Stimulated activated CD4-positive, alpha-beta T cell treated with anti-CD3 and anti-CD28 coated beads, TNF-alpha, amount 100 ng/mL, for 1 hour (primary cell): ENCODE measurements around the gene VAMP2.

Source experiments
- DNase-seq, 3 donors: peaks; one replicate each; pipeline ENCODE4 v3.0.0-alpha.2; 2020; ENCODE audit warnings: low read depth in 3 of 3, low spot score in 1 of 3

The VAMP2 gene

DNA sequence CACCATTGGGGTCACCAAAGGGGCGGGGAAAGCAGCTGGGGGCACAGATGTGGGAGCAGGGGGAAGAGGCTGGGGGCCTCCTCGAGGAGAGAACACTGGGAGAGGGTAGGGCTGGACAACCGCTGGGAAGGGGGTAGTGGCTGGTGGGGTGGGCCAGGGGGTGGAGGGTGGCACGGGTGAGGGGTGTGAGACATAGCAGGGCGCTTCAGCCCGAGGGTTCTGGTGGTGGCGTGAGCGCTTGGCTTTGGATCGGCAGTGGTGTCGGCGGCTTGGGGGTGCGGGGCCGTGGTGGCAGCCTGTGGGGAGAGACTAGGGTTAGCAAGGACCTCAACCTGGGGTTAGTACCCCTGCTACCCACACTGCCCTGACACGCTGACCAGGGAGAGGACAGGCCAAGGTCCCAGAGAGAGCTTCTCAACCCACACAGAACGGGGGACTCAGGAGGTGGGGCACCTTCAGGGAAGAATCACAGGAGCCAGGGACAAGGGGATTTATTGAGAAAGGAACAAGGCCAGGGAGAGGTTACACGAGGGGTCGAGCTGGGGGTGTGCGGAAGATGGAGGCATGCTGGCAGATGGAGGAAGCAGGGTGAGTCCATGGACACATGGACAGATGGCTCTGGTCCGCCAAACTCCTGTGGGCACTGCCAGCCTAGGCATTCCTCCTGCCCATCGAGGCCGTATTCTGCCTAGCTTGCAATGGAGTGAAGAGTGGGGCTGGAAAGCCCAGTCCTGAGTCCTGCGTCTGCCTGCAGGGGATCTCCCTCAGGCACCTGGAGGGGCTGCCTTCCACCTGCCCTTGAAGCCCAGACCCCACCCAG lies 19.0 kb downstream of the VAMP2 start:
- DNase-seq, result no peak

- no peak for DNase-seq
These were observed 19.7 kb downstream of the VAMP2 start for GRCh38 chr17:8142887-8143580.

GRCh38 chr17:8142158-8142886 lies 20.4 kb downstream of the VAMP2 start:
- DNase-seq, result no peak

GRCh38 chr17:8141741-8142140 lies 21.0 kb downstream of the VAMP2 start:
- no peak for DNase-seq

DNA sequence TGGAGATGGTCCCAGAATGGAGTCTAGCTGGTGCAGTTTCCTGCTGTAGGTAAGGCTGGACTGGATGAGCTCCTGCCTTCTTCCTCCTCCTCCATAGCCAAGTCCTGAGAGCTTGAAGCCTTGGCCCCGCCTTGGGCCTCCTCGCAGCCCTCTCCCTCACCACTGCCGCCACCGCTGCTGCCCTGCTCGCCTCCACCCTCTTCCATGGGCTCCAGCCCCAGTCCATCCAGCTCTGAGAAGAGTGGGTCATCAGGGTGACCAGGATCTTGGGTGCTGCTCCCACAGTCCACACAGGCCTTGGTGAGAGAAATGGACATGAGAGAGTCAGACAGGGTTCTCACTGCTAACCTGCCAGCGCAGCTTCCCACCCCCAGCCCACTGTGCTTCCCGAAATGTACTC lies 21.7 kb downstream of the VAMP2 start:
- no peak for DNase-seq

GRCh38 chr17:8140065-8141029 lies 22.4 kb downstream of the VAMP2 start:
- no peak for DNase-seq

DNA sequence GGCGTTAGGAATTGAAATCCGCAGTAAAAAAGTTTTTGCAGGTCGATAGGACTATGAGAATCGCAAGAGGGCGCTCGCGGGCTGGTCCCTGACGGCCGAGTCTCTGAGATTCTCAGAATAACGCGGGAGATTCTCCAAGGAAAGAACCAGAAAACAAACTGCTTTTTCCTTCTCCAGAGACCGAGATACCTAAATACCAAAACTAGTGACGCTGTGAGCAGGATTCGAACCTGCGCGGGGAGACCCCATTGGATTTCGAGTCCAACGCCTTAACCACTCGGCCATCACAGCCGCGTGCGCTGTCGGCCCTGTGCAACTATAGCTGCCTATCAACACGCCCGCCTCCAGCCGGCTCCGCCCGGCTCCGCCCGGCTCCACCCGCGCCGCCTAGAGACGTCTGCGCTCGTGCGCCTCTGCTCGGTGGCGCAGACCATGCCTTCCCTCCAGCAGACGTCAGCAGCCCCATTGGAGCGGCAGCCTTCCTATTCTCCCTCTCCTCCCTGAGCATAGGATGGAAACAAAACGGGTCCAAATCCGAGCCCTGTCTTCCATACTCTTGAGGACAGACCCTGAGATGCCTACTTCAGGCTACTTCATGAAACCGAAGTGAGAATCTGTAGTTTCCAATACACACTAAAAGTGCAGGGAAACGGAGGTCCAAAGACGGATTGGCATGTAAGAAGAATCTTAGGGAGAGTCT lies 23.9 kb downstream of the VAMP2 start:
- peak; percentile 86 to 99 (median 94) for DNase-seq

- DNase-seq, result no peak
These were observed 24.4 kb downstream of the VAMP2 start for GRCh38 chr17:8138374-8138671.

DNA sequence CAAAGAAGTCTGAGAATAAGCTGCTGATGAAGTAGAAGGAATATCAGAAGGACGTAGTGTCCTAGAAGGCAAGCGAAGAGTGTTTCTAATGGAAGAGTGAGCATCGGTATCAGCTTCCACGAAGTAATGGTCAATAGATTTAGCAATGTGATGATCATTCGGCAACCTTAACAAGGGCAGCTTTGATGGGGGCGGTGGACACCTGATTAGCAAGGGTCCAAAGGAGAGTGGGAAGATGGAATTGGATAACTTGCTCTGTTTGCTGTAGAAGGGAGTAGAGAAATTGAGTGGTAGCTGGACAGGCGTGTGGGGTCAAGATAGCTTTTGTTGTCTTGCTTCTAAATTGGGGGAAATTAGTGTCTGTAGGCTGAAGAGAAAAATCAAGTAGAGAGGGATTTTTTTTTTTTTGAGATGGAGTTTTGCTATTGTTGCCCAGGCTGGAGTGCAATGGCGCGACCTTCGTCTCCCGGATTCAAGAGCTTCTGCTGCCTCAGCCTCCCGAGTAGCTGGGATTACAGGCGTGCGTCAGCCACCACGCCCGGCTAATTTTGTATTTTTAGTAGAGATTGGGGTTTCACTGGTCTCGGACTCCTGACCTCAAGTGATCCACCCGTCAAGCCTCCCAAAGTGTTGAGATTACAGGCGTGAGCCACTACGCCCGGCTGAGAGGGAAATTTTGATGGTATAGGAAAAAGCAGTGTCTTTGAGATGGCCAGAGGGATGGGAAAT lies 24.9 kb downstream of the VAMP2 start:
- no peak for DNase-seq

GRCh38 chr17:8133941-8134340 lies 28.8 kb downstream of the VAMP2 start:
- DNase-seq, result no peak

DNA sequence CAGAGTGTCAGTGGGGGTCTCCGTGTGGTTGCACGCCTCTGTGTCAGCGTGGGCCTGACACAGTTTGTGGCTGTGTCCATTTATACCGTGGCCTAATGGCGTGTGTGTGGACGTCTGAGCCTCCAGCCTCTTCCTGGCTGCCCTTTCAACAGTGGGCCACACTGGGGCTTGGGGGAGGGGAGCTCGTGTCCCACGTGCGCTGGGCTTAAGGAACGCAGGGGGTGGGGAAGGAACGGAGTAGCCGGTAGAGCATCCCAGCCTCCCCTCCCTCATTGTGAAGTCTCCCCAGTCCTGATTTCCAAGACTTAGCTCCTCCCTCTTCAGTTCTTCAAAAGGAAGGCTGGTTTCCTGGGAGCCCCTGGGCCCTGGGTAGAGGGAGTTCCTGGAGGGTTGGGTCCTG lies 29.3 kb downstream of the VAMP2 start:
- no peak for DNase-seq

- DNase-seq, result no peak
These were observed 30.8 kb downstream of the VAMP2 start for GRCh38 chr17:8131844-8132441.

DNA sequence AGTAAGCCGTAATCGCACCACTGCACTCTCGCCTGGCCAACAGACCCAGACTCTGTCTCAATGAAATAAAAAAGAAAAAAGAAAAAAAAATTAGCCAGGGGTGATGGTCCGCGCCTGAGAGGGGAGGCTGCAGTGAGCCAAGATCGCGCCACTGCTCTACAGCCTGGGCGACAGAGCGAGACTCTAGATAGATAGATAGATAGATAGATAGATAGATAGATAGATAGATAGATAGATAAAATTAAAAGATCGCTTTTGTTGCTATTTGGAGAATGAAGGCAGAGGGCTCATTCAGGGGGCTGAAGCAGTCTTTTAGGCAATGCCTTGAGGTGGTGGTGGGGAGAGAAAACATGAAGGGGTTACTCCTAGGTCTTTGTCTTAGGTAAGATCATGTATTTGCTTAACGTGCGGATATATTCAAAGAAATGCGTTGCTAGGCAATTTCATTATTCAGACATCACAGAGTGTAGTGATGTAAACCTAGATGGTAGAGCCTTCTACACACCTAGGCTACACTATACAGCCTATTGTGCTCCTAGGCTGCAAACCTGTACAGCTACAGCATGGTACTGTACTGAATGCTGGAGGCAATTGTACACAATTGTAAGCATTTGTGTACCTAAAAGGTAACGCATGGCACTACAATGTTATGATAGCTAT lies 34.5 kb downstream of the VAMP2 start:
- DNase-seq, result no peak

DNA sequence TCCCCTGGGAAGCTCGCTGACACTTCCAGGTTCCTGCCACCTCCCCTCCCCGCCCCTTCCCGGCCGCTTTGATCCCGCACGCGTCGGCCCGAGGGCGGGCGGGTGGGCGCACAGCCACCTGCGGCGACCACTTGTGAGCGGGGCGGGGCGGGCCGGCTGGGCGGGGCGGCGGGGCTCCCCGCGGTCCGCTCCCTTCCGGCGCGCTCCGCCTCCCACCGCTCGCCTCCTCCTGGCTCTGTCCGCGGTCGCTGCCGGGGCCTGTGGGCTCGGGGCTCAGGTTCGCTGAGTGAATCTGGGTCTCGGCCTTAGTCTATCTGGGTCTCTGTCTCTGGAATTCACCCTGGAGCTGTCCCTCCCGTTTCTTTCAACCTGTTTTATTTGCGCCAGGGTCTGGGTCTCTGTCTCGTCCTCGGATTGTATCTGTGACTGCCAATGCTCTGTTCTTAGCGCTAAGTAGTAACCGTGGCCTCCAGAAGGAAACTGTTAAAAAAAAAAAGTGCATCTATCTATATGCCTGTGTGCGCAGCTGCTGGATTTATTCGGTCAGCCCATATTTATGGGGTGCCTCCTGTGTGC lies 36.2 kb downstream of the VAMP2 start:
- peak in 1 of 3 donors; percentile 41 for DNase-seq

DNA sequence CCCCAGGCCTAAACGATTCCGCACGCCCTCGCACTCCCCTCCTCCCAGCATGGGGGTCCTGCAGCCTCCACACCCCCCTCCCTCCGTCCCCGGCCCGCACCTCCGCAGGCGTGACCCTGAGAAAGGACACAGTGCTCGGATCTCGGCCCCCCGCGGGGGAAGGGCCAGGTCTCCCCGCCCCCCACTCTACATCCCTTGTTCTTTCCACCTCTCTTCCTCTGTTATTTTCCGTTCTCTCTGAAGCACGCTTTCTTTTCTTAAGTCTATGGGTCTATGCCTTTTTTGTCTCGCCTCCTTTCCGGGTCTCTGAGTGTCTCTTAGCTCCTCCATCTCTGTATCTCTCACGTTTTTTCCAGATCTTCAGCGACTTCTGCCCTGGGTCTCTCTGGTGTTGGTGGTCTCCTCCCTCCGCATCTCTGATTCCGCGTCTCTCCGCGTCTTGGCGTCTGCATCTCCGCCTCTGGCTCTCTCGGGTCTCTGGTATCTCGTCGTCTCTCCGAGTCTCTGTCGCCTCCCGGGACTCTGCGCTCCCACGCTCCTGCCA lies 36.7 kb downstream of the VAMP2 start:
- no peak for DNase-seq

- peak; percentile 62 to 94 (median 81) for DNase-seq
These were observed 37.4 kb downstream of the VAMP2 start for GRCh38 chr17:8125154-8125946.
